Neural progenitor cell (in vitro differentiated cells): ENCODE measurements around the gene DLK1. TPM values are rescaled to one million over a fixed set of nuclear protein-coding genes. Genes with fewer than 3 reads are reported as not detected.

Experiments used
- DNase-seq: peaks from one replicate; pipeline ENCODE4 v3.0.0-alpha.2; 2016; ENCODE audit warnings: low spot score
- H2AFZ ChIP-seq: fragments of 200-600 bp; sonication (generic); replicated peaks from 2 replicates; pipeline ENCODE4 v1.6.1; 2016; ENCODE audit warnings: antibody characterized with exemption
- H3F3A ChIP-seq: fragments of 200-600 bp; sonication (generic); 2 replicates; pipeline ENCODE4 v1.6.1; 2016; ENCODE audit warnings: antibody characterized with exemption, low read depth
- H3K27ac ChIP-seq: fragments of 200-600 bp; sonication (generic); 2 replicates; pipeline ENCODE4 v1.5.1; 2016; ENCODE audit warnings: mild to moderate bottlenecking
- H3K27me3 ChIP-seq: fragments of 200-600 bp; sonication (generic); 2 replicates; pipeline ENCODE4 v1.6.1; 2016; ENCODE audit warnings: mild to moderate bottlenecking, moderate library complexity
- H3K36me3 ChIP-seq: fragments of 200-600 bp; sonication (generic); 2 replicates; pipeline ENCODE4 v1.5.1; 2016
- H3K4me1 ChIP-seq: fragments of 200-600 bp; sonication (generic); 2 replicates; pipeline ENCODE4 v1.6.1; 2016; ENCODE audit warnings: mixed run types
- H3K4me2 ChIP-seq: fragments of 200-600 bp; sonication (generic); 2 replicates; pipeline ENCODE4 v1.6.1; 2016
- H3K4me3 ChIP-seq: fragments of 200-600 bp; sonication (generic); 2 replicates; pipeline ENCODE4 v1.5.1; 2016
- H3K79me2 ChIP-seq: fragments of 200-600 bp; sonication (generic); 2 replicates; pipeline ENCODE4 v1.6.1; 2016; ENCODE audit warnings: low read depth
- H3K9ac ChIP-seq: fragments of 200-600 bp; sonication (generic); 2 replicates; pipeline ENCODE4 v1.6.1; 2016
- H3K9me3 ChIP-seq: fragments of 200-600 bp; sonication (generic); 2 replicates; pipeline ENCODE4 v1.5.1; 2016; ENCODE audit warnings: low read depth
- H4K20me1 ChIP-seq: fragments of 200-600 bp; sonication (generic); 2 replicates; pipeline ENCODE4 v1.6.1; 2016; ENCODE audit warnings: low read depth
- H3K27ac Mint-ChIP-seq: 3 replicates; pipeline ENCODE4 v1.8.0; 2021; ENCODE audit warnings: mixed read lengths
- H3K27me3 Mint-ChIP-seq: 2 replicates; pipeline ENCODE4 v1.8.0; 2022; ENCODE audit warnings: low read depth, mild to moderate bottlenecking, inconsistent platforms, moderate library complexity, mixed read lengths; ENCODE audit not compliant: insufficient read depth
- H3K36me3 Mint-ChIP-seq: 3 replicates; pipeline ENCODE4 v1.8.0; 2021; ENCODE audit warnings: mixed read lengths
- H3K4me1 Mint-ChIP-seq: 3 replicates; pipeline ENCODE4 v1.8.0; 2021; ENCODE audit warnings: mixed read lengths
- H3K4me3 Mint-ChIP-seq: 3 replicates; pipeline ENCODE4 v1.8.0; 2021; ENCODE audit warnings: mild to moderate bottlenecking, moderate library complexity, mixed read lengths
- H3K9me3 Mint-ChIP-seq: 3 replicates; pipeline ENCODE4 v1.8.0; 2020; ENCODE audit warnings: mixed read lengths
- EZH2 ChIP-seq: fragments of 200-600 bp; sonication (generic); IDR thresholded peaks from 2 replicates; pipeline ENCODE4 v1.6.1; 2017; ENCODE audit warnings: antibody characterized with exemption, mild to moderate bottlenecking, moderate library complexity
- EZH2phosphoT487 ChIP-seq: fragments of 200-600 bp; sonication (generic); IDR thresholded peaks from 2 replicates; pipeline ENCODE4 v1.6.1; 2017; ENCODE audit warnings: antibody characterized with exemption
- total RNA-seq: library from RNA; depleted of rRNA; stranded (reverse); fragments of >200 nt; gene quantifications from 2 replicates; pipeline ENCODE4 v1.2.3, GENCODE V29; 2015; ENCODE audit warnings: low replicate concordance
- TF ChIP-seq, protein P1 (sequence below): fragments of 200-600 bp; sonication (generic); IDR thresholded peaks from 2 replicates; pipeline ENCODE4 v1.5.1; 2017; ENCODE audit warnings: antibody characterized with exemption, mild to moderate bottlenecking

DLK1 gene
- total RNA-seq, 1 donor from 2014 or later: 312 TPM

GRCh38 chr14:100767788-100768536 lies 41.3 kb downstream of the DLK1 start:
- Mint-ChIP-seq H3K9me3 (peaks cover 42% of the 10 kb centered on the region), H3K4me3 (no peak overlapping the region), H3K4me1 (peaks cover 17% of the 10 kb centered on the region), H3K27me3 (peaks cover 37% of the 10 kb centered on the region), H3K27ac (peak overlapping the region; percentile 53), H3K36me3 (no peaks in the 10 kb centered on the region)
- Histone ChIP-seq H3K79me2 (no peaks in the 10 kb centered on the region), H3K4me2 (no peak overlapping the region), H3K9ac (no peak overlapping the region), H3K4me1 (peaks cover 18% of the 10 kb centered on the region), H2AFZ (no peak overlapping the region), H3K27me3 (no peaks in the 10 kb centered on the region), H3K4me3 (no peak overlapping the region), H3K27ac (no peak overlapping the region), H3K36me3 (no peaks in the 10 kb centered on the region), H4K20me1 (no peaks in the 10 kb centered on the region), H3K9me3 (peaks cover 3% of the 10 kb centered on the region), H3F3A (peaks cover 16% of the 10 kb centered on the region)
- no peak for DNase-seq
- TF ChIP-seq EZH2: no peak
- TF ChIP-seq, protein P1, sequence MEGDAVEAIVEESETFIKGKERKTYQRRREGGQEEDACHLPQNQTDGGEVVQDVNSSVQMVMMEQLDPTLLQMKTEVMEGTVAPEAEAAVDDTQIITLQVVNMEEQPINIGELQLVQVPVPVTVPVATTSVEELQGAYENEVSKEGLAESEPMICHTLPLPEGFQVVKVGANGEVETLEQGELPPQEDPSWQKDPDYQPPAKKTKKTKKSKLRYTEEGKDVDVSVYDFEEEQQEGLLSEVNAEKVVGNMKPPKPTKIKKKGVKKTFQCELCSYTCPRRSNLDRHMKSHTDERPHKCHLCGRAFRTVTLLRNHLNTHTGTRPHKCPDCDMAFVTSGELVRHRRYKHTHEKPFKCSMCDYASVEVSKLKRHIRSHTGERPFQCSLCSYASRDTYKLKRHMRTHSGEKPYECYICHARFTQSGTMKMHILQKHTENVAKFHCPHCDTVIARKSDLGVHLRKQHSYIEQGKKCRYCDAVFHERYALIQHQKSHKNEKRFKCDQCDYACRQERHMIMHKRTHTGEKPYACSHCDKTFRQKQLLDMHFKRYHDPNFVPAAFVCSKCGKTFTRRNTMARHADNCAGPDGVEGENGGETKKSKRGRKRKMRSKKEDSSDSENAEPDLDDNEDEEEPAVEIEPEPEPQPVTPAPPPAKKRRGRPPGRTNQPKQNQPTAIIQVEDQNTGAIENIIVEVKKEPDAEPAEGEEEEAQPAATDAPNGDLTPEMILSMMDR: no peak
- TF ChIP-seq EZH2phosphoT487: no peak

DNA sequence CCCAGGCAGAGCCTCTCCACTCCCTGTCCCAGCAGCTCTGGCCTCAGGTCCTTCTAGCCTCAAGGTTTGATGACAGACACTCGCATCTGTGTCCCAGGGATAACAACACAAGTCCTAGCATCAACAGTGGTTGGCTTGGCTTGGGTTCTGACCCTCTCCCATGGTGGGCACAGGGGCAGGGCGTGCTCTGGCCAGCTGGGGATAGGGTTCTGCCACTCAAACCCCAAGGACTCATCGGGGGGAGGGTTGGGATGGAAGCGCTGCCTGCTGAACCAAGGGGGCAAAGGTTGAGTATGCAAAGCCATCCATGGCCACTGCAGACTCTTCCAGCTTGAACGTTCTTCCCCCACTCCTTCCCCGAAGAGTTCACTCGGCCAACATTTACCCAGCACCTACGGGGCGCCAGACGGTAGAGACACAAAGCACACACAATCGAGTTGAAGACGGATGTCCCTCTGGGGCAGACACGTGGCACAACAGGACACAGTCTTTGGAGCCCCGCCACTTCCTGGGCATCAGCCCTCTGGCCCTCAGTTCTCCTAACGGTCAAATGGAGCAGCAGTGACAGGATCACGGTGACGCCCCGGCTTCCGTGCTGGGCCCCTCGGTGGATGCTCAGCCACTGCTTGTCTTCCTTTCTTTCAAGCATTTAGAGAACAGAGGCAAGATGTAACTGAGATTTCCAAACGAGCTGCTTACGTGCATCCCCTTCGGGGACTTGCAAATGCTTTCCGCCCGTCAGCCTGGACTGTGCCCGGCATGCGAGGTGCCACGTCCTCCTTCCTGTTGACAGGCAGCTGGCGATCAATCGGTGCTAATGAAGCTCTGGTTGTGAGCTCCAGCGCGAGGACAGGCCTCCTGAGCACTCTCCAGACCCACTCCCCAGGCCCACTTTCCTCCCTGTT lies 42.6 kb downstream of the DLK1 start:
- peaks cover 34% of the 10 kb centered on the region for H3K9me3 Mint-ChIP-seq
- H3K27me3 ChIP-seq: no peaks in the 10 kb centered on the region
- no peaks in the 10 kb centered on the region for H4K20me1 ChIP-seq
- H3K36me3 ChIP-seq: no peaks in the 10 kb centered on the region
- TF ChIP-seq EZH2 (no peak), EZH2phosphoT487 (no peak)
- TF ChIP-seq, protein P1: no peak
- peaks cover 3% of the 10 kb centered on the region for H3K9me3 ChIP-seq
- no peak for DNase-seq
- H3K79me2 ChIP-seq: no peaks in the 10 kb centered on the region
- peaks cover 16% of the 10 kb centered on the region for H3K4me1 ChIP-seq
- no peak overlapping the region for H3K9ac ChIP-seq
- peak overlapping the region; percentile 86 for H3K27ac Mint-ChIP-seq
- H3K4me3 Mint-ChIP-seq: peak overlapping the region; percentile 70
- H3K4me2 ChIP-seq: no peak overlapping the region
- H3K4me3 ChIP-seq: no peak overlapping the region
- H3K4me1 Mint-ChIP-seq: peaks cover 16% of the 10 kb centered on the region
- H3F3A ChIP-seq: peaks cover 14% of the 10 kb centered on the region
- H3K36me3 Mint-ChIP-seq: no peaks in the 10 kb centered on the region
- H3K27ac ChIP-seq: no peak overlapping the region
- no peak overlapping the region for H2AFZ ChIP-seq
- H3K27me3 Mint-ChIP-seq: peaks cover 37% of the 10 kb centered on the region

DNA sequence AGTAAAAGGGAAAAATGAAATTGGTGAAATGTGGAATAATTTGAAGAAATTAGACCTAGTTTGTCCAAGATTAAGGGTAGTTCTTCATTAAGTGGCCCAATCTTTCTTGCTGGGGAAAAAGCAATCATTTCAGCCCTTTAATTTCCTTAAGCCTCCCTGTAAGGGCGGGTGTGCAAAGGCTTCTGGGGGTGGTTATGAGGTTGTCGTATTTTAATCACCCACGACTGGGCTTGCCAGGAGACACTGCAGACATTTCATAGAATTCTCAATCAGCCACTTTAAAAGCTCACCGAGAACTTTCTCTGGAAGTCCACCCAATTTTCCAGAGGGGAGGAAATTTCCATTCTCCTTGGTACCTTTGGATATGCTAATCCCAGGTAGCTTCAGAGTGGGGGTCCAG lies 43.4 kb downstream of the DLK1 start:
- peak overlapping the region; percentile 86 for H3K27ac Mint-ChIP-seq
- Histone ChIP-seq H2AFZ (no peak overlapping the region), H3K36me3 (no peaks in the 10 kb centered on the region), H3K27ac (no peak overlapping the region), H3K9ac (no peak overlapping the region), H4K20me1 (no peaks in the 10 kb centered on the region), H3K4me3 (no peak overlapping the region), H3K9me3 (peaks cover 3% of the 10 kb centered on the region), H3K4me1 (peaks cover 8% of the 10 kb centered on the region), H3K4me2 (no peak overlapping the region), H3F3A (peaks cover 6% of the 10 kb centered on the region), H3K27me3 (no peaks in the 10 kb centered on the region), H3K79me2 (no peaks in the 10 kb centered on the region)
- H3K4me1 Mint-ChIP-seq: peaks cover 11% of the 10 kb centered on the region
- H3K9me3 Mint-ChIP-seq: peaks cover 32% of the 10 kb centered on the region
- DNase-seq: no peak
- no peak for TF ChIP-seq EZH2
- TF ChIP-seq EZH2phosphoT487: no peak
- TF ChIP-seq, protein P1: no peak
- H3K36me3 Mint-ChIP-seq: no peaks in the 10 kb centered on the region
- H3K4me3 Mint-ChIP-seq: peak overlapping the region; percentile 70
- H3K27me3 Mint-ChIP-seq: peaks cover 34% of the 10 kb centered on the region
